ENCODE results near the gene NANOS2. TPM values are rescaled to one million over a fixed set of nuclear protein-coding genes. Genes with fewer than 3 reads are reported as not detected.

NANOS2 gene
- total and polyA plus RNA-seq, 9 of the 15 experiments (the other 6 are each of a cell fraction or from before 2014, with no cell fraction given) = not detected

DNA sequence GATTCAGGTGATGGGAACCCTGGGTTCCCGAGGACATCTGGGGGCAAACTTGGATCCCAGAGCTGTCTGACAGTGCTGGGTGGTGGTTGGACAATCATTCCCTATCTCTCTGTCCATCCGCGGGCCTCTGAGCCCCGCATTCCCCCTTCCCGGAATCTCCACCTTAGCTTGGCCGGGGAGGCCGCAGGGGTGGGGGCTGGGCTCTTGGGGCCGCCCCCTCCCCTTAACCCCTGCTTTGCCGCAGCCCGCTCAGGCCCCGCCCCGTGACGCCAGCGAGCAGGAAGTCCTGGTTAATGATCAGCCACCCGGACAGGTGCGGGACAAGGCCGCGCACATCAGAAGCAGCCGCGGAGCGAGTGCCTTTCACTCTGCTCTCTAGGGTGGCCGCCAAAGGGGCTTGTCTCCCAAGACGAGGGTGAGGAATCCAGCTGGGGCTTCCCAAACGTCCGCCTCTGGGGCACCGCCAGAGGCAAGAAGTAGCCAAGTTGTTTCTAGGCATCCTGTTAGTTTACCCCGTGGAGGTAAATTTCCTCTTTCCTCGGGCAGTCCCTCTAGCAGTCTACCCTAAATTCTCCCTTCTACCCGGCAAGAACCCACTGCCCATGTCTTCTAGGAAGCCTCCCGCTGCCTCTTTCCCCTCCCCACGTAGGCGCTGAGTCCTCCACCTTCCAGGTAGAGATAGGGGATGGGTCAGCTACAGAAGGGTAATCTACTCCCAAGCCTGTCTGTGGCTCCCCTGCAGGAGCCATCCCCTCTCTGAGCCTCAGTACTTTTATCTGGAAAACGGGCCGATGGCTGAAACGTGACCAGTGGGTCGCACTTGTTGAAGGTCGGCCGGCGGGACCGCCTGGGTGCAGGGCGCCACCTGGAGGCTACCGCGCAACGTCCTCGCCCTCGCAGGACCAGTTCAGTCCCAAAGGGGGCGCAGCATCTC lies 31.7 kb downstream of the NANOS2 start (continued):
- TF ChIP-seq, protein P1, sequence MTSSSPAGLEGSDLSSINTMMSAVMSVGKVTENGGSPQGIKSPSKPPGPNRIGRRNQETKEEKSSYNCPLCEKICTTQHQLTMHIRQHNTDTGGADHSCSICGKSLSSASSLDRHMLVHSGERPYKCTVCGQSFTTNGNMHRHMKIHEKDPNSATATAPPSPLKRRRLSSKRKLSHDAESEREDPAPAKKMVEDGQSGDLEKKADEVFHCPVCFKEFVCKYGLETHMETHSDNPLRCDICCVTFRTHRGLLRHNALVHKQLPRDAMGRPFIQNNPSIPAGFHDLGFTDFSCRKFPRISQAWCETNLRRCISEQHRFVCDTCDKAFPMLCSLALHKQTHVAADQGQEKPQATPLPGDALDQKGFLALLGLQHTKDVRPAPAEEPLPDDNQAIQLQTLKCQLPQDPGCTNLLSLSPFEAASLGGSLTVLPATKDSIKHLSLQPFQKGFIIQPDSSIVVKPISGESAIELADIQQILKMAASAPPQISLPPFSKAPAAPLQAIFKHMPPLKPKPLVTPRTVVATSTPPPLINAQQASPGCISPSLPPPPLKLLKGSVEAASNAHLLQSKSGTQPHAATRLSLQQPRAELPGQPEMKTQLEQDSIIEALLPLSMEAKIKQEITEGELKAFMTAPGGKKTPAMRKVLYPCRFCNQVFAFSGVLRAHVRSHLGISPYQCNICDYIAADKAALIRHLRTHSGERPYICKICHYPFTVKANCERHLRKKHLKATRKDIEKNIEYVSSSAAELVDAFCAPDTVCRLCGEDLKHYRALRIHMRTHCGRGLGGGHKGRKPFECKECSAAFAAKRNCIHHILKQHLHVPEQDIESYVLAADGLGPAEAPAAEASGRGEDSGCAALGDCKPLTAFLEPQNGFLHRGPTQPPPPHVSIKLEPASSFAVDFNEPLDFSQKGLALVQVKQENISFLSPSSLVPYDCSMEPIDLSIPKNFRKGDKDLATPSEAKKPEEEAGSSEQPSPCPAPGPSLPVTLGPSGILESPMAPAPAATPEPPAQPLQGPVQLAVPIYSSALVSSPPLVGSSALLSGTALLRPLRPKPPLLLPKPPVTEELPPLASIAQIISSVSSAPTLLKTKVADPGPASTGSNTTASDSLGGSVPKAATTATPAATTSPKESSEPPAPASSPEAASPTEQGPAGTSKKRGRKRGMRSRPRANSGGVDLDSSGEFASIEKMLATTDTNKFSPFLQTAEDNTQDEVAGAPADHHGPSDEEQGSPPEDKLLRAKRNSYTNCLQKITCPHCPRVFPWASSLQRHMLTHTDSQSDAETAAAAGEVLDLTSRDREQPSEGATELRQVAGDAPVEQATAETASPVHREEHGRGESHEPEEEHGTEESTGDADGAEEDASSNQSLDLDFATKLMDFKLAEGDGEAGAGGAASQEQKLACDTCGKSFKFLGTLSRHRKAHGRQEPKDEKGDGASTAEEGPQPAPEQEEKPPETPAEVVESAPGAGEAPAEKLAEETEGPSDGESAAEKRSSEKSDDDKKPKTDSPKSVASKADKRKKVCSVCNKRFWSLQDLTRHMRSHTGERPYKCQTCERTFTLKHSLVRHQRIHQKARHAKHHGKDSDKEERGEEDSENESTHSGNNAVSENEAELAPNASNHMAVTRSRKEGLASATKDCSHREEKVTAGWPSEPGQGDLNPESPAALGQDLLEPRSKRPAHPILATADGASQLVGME (CRISPR knock-in tag; IDR thresholded peaks at IDR 0.05) = no peak
- TF ChIP-seq ASH1L (IDR thresholded peaks at IDR 0.05; ENCODE audit: borderline replicate concordance, low read depth, partially characterized antibody) (no peak), CSDE1 (IDR thresholded peaks at IDR 0.05) (no peak), ZNF253 (CRISPR knock-in tag; conservative IDR thresholded peaks at IDR 0.05) (no peak), ZNF57 (CRISPR knock-in tag; IDR thresholded peaks at IDR 0.05) (no peak), ETV6 (IDR thresholded peaks at IDR 0.05; ENCODE audit: borderline replicate concordance in 1 of 2, low read depth in 2 of 2, low read length in 1 of 2) (no peak; a peak in 1 of 4 replicates), ETV6 (CRISPR knock-in tag; IDR thresholded peaks at IDR 0.05; ENCODE audit: borderline replicate concordance) (peak; percentile 81; the same call in 1 of the 2 replicates), SNIP1 (IDR thresholded peaks at IDR 0.05; ENCODE audit: low read depth) (no peak), POLR2AphosphoS5 (IDR thresholded peaks at IDR 0.05; ENCODE audit: control insufficient read depth, insufficient read depth, low read depth, low read length) (peak; percentile 16), LEF1 (IDR thresholded peaks at IDR 0.05) (peak; percentile 66), ZFP36 (IDR thresholded peaks at IDR 0.05; ENCODE audit: low read depth, low read length, partially characterized antibody) (peak; percentile 54), BACH1 (tag; IDR thresholded peaks at IDR 0.05) (no peak), GATAD2B (IDR thresholded peaks at IDR 0.05; ENCODE audit: borderline replicate concordance) (peak; percentile 62; the same call in 1 of the 2 replicates), CBX2 (IDR thresholded peaks at IDR 0.05; ENCODE audit: insufficient read depth, low read length, poor library complexity, severe bottlenecking) (no peak)
- TF ChIP-seq, protein P2, sequence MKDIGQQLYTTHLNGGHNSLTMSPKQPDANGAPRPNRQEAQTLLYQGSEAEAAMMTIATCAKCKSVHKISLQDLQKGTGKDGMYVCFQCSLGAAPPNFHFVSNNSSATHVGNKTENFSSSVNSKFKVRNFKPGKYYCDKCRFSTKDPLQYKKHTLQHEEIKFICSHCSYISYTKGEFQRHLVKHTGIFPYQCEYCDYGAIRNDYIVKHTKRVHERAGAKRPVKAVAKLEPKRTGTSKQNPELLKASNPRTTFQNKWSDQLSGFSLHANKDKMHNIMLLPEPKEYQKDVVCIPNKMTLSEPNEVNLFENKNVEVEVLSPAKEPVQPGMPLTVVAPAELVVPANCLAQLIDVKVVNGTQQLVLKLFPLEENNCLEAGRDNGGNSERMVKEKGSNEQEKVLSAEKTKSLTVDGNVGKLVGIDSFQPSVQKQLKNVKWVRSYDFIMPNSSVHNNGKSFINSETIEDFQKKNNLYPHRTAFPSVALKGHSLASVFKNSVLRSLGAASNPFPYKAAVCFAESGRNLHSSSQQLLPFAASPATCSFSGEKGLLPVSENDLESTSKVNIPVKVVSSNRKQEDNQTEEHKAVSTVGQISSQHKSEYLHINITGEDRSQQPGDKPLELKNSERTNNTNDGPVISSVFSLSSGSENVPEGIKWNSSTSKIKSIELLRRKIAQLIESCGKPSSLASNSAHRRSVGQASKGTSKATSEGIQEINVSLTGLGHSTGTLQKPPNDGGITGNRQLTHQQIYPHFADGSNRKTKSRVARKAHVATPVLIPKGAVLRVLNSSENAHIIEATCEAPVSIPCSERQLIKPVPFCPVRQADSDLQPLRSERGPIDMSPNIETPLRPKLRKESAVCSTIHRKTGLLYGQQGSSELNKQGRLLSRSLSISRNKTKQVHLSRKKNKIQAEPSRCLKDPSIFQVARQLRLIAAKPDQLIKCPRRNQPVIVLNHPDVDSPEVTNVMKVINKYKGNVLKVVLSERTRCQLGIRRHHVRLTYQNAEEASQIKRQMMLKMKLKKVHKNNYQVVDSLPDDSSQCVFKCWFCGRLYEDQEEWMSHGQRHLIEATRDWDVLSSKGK (CRISPR knock-in tag; IDR thresholded peaks at IDR 0.05) = no peak

Data from K562 (cell line).